CD14-positive monocyte (primary cell): ENCODE results near the gene DUOXA1. TPM values are rescaled to one million over a fixed set of nuclear protein-coding genes. Genes with fewer than 3 reads are reported as not detected.

Experiments
- DNase-seq, 3 donors: peaks; one replicate each; pipeline ENCODE4 v3.0.0-alpha.2; 2011 to 2022
- H2AFZ ChIP-seq: 2 replicates; pipeline ENCODE4 v1.6.0; 2012; ENCODE audit warnings: mild to moderate bottlenecking, low read depth, low read length, inconsistent platforms; ENCODE audit not compliant: insufficient read depth, poor library complexity, severe bottlenecking
- H3K27ac ChIP-seq, 2 donors: 1 replicate in 1 of 2; 2 replicates in 1 of 2; pipeline ENCODE4 v1.5.1; 2012 to 2013; ENCODE audit warnings: low read length in 2 of 2, control low read depth in 1 of 2, inconsistent platforms in 1 of 2, low read depth in 1 of 2, mild to moderate bottlenecking in 1 of 2
- H3K27me3 ChIP-seq, 2 donors: one replicate each; pipeline versions ENCODE4 v1.6.0 to v1.6.1; 2011 to 2013; ENCODE audit warnings: low read length in 2 of 2; ENCODE audit not compliant: control insufficient read depth in 2 of 2, insufficient read depth in 2 of 2
- H3K36me3 ChIP-seq, 2 donors: replicated peaks in 1 of 2; 1 replicate in 1 of 2; 2 replicates in 1 of 2; pipeline versions ENCODE4 v1.5.1 to v1.6.1; 2012 to 2013; ENCODE audit warnings: low read length in 2 of 2, control low read depth in 1 of 2, inconsistent platforms in 1 of 2, mild to moderate bottlenecking in 1 of 2; ENCODE audit not compliant: insufficient read depth in 2 of 2, control insufficient read depth in 1 of 2
- H3K4me1 ChIP-seq, 2 donors: 1 replicate in 1 of 2; 2 replicates in 1 of 2; pipeline versions ENCODE4 v1.5.1 to v1.6.1; 2012 to 2013; ENCODE audit warnings: low read length in 2 of 2, control low read depth in 1 of 2, inconsistent platforms in 1 of 2, mild to moderate bottlenecking in 1 of 2, moderate library complexity in 1 of 2; ENCODE audit not compliant: insufficient read depth in 2 of 2, control insufficient read depth in 1 of 2
- H3K4me2 ChIP-seq: replicated peaks from 2 replicates; pipeline ENCODE3; 2012; ENCODE audit warnings: low read length, moderate library complexity, mild to moderate bottlenecking; ENCODE audit not compliant: poor library complexity, severe bottlenecking; ENCODE audit errors: extremely low read depth
- H3K4me3 ChIP-seq, 3 experiments: fragments of 200-600 bp in 1 of 3; sonication (generic) in 1 of 3; replicated peaks in 1 of 3; 1 replicate in 2 of 3; 2 replicates in 1 of 3; pipeline ENCODE4 v1.5.1; 2011 to 2013; ENCODE audit warnings: low read length in 3 of 3, mild to moderate bottlenecking in 3 of 3, control low read depth in 2 of 3, low read depth in 2 of 3, inconsistent platforms in 1 of 3, moderate library complexity in 1 of 3
- H3K79me2 ChIP-seq: 2 replicates; pipeline ENCODE4 v1.6.0; 2012; ENCODE audit warnings: mild to moderate bottlenecking, control low read depth, inconsistent platforms, low read length, moderate library complexity; ENCODE audit not compliant: insufficient read depth
- H3K9ac ChIP-seq: 2 replicates; pipeline ENCODE4 v1.6.0; 2017; ENCODE audit warnings: low read length, mild to moderate bottlenecking; ENCODE audit not compliant: insufficient read depth, poor library complexity, severe bottlenecking
- H3K9me3 ChIP-seq, 2 donors: replicated peaks in 1 of 2; 1 replicate in 1 of 2; 2 replicates in 1 of 2; pipeline versions ENCODE4 v1.5.1 to v1.6.1; 2012 to 2013; ENCODE audit warnings: low read length in 2 of 2, control low read depth in 1 of 2; ENCODE audit not compliant: control insufficient read depth in 1 of 2, insufficient read depth in 1 of 2
- H4K20me1 ChIP-seq: 2 replicates; pipeline ENCODE4 v1.6.0; 2012; ENCODE audit warnings: mild to moderate bottlenecking, low read length, control low read depth, moderate library complexity; ENCODE audit not compliant: insufficient read depth
- H3K27ac Mint-ChIP-seq, 7 donors: one replicate each; pipeline ENCODE4 v1.8.0; 2020; ENCODE audit warnings: mild to moderate bottlenecking in 7 of 7, mixed read lengths in 7 of 7, moderate library complexity in 6 of 7, inconsistent platforms in 2 of 7
- H3K27me3 Mint-ChIP-seq, 3 donors: one replicate each; pipeline ENCODE4 v1.8.0; 2021 to 2022; ENCODE audit warnings: low read depth in 3 of 3, mild to moderate bottlenecking in 3 of 3, mixed read lengths in 3 of 3, moderate library complexity in 3 of 3, inconsistent platforms in 1 of 3
- H3K36me3 Mint-ChIP-seq, 2 donors: one replicate each; pipeline ENCODE4 v1.8.0; 2020; ENCODE audit warnings: mixed read lengths in 2 of 2, inconsistent platforms in 1 of 2, mild to moderate bottlenecking in 1 of 2
- H3K4me1 Mint-ChIP-seq: one replicate; pipeline ENCODE4 v1.8.0; 2020; ENCODE audit warnings: mild to moderate bottlenecking, mixed read lengths
- H3K4me3 Mint-ChIP-seq, 2 donors: one replicate each; pipeline ENCODE4 v1.8.0; 2020; ENCODE audit warnings: mild to moderate bottlenecking in 2 of 2, mixed read lengths in 2 of 2, moderate library complexity in 1 of 2
- H3K9me3 Mint-ChIP-seq, 7 donors: one replicate each; pipeline ENCODE4 v1.8.0; 2020 to 2022; ENCODE audit warnings: mixed read lengths in 7 of 7, mild to moderate bottlenecking in 6 of 7, moderate library complexity in 6 of 7, inconsistent platforms in 2 of 7
- CTCF ChIP-seq: fragments of 200-600 bp; IDR thresholded peaks from one replicate; pipeline ENCODE4 v1.8.0; 2022; ENCODE audit warnings: antibody characterized with exemption, mild to moderate bottlenecking
- WGBS: methylation state at CpG from one replicate; pipeline ENCODE4 v1.1.5; 2013; ENCODE audit warnings: missing lambda C conversion rate; ENCODE audit not compliant: insufficient coverage; 5-methylcytosine and 5-hydroxymethylcytosine counted together
- intact Hi-C, 2 donors: fragments of 100-400 bp; cut with micrococcal nuclease; formaldehyde crosslinking; loops; one replicate each; pipeline versions ENCODE4 v1.15.0 to v1.15.1; 2023
- polyA plus RNA-seq, 3 donors: library from polyadenylated mRNA; depleted of rRNA in 1 of 3; unstranded in 2 of 3; stranded (reverse) in 1 of 3; fragments of 300-500 nt in 2 of 3; fragments of >200 nt in 1 of 3; fragmentation: Illumina TruSeq in 2 of 3; gene quantifications; 1 replicate in 2 of 3; 2 replicates in 1 of 3; pipeline ENCODE4 v1.2.3, GENCODE V29; 2012 to 2021

The DUOXA1 gene
- polyA plus RNA-seq, 3 donors, result not detected

GRCh38 chr15:45094358-45094730, 35.3 kb downstream of the DUOXA1 start:
- intact Hi-C loops, result no loop called here
- H3K27me3 ChIP-seq, result no peaks in the 10 kb centered on the region
- Mint-ChIP-seq H3K4me3 (no peak overlapping the region), H3K36me3 (no peaks in the 10 kb centered on the region), H3K9me3 (no peaks in the 10 kb centered on the region), H3K4me1 (peaks cover 2% of the 10 kb centered on the region), H3K27ac (no peak overlapping the region), H3K27me3 (peaks cover 0 to 8% (median 3%) of the 10 kb centered on the region in 3 donors)
- H4K20me1 ChIP-seq, result no peaks in the 10 kb centered on the region
- no peak overlapping the region for H3K27ac ChIP-seq
- no peak overlapping the region for H2AFZ ChIP-seq
- H3K36me3 ChIP-seq, result no peaks in the 10 kb centered on the region
- no peak overlapping the region for H3K9ac ChIP-seq
- no peak overlapping the region for H3K4me2 ChIP-seq
- 93% methylated on average over 7 of the region's 9 CpGs for WGBS
- H3K79me2 ChIP-seq, result no peaks in the 10 kb centered on the region
- TF ChIP-seq CTCF, result no peak
- DNase-seq, result no peak
- no peaks in the 10 kb centered on the region for H3K9me3 ChIP-seq
- no peaks in the 10 kb centered on the region for H3K4me1 ChIP-seq
- no peak overlapping the region for H3K4me3 ChIP-seq

- Mint-ChIP-seq H3K36me3 (no peaks in the 10 kb centered on the region), H3K27me3 (peaks cover 0 to 10% (median 3%) of the 10 kb centered on the region in 3 donors), H3K4me1 (peaks cover 2% of the 10 kb centered on the region), H3K27ac (no peak overlapping the region), H3K4me3 (no peak overlapping the region), H3K9me3 (no peaks in the 10 kb centered on the region)
- no peak for TF ChIP-seq CTCF
- H3K4me2 ChIP-seq, result no peak overlapping the region
- H3K4me3 ChIP-seq, result no peak overlapping the region
- no peak for DNase-seq
- no peaks in the 10 kb centered on the region for H3K36me3 ChIP-seq
- H3K9ac ChIP-seq, result no peak overlapping the region
- no peaks in the 10 kb centered on the region for H3K9me3 ChIP-seq
- intact Hi-C loops, result no loop called here
- no peaks in the 10 kb centered on the region for H3K27me3 ChIP-seq
- no peaks in the 10 kb centered on the region for H4K20me1 ChIP-seq
- H3K79me2 ChIP-seq, result no peaks in the 10 kb centered on the region
- H3K4me1 ChIP-seq, result no peaks in the 10 kb centered on the region
- H2AFZ ChIP-seq, result no peak overlapping the region
- 91% methylated on average over 4 of the region's 11 CpGs for WGBS
- no peak overlapping the region for H3K27ac ChIP-seq
Measured at GRCh38 chr15:45093622-45094357, 35.9 kb downstream of the DUOXA1 start.
